Testis (tissue), 3 donors: ENCODE results near the gene TSHZ3. TPM values are rescaled to one million over a fixed set of nuclear protein-coding genes. Genes with fewer than 3 reads are reported as not detected.

ENCODE experiments used
- DNase-seq: peaks from one replicate; pipeline ENCODE4 v3.0.0-alpha.2; 2019
- H3K27ac ChIP-seq, 2 donors: fragments of 200-600 bp; sonication (generic); one replicate each; pipeline ENCODE4 v1.5.1; 2019
- H3K27me3 ChIP-seq: fragments of 200-600 bp; sonication (generic); one replicate; pipeline ENCODE4 v1.5.1; 2019
- H3K36me3 ChIP-seq: fragments of 200-600 bp; sonication (generic); one replicate; pipeline ENCODE4 v1.5.1; 2017; ENCODE audit warnings: low read depth; ENCODE audit errors: missing control alignments
- H3K4me1 ChIP-seq: fragments of 200-600 bp; sonication (generic); one replicate; pipeline ENCODE4 v1.5.1; 2019
- H3K4me3 ChIP-seq, 2 donors: fragments of 200-600 bp; sonication (generic); one replicate each; pipeline ENCODE4 v1.5.1; 2017 to 2019
- H3K9me3 ChIP-seq: fragments of 200-600 bp; sonication (generic); one replicate; pipeline ENCODE4 v1.5.1; 2017
- CTCF ChIP-seq, 3 experiments: fragments of 450-650 bp in 2 of 3; fragments of 200-600 bp in 1 of 3; sonication (generic) in 1 of 3; IDR thresholded peaks; one replicate each; pipeline ENCODE4 v1.5.1; 2016 to 2019; ENCODE audit warnings: antibody characterized with exemption in 3 of 3, mild to moderate bottlenecking in 2 of 3, moderate library complexity in 1 of 3
- POLR2A ChIP-seq: fragments of 450-650 bp; IDR thresholded peaks from one replicate; pipeline ENCODE4 v1.6.1; 2017; ENCODE audit warnings: antibody characterized with exemption, mild to moderate bottlenecking, moderate library complexity
- WGBS, 2 donors: methylation state at CpG; one replicate each; pipeline ENCODE4 v1.1.5; 2018; 5-methylcytosine and 5-hydroxymethylcytosine counted together
- intact Hi-C: fragments of 100-400 bp; cut with DNase I; formaldehyde crosslinking; loops from one replicate; pipeline ENCODE4 v1.15.1; 2023; ENCODE audit warnings: low total_unique reads
- polyA plus RNA-seq: library from polyadenylated mRNA; stranded (reverse); fragments of 350-450 nt; fragmentation: Illumina TruSeq; extraction: RNeasy Lipid Tissue Mini Kit (QIAGEN cat#74804); gene quantifications from one replicate; pipeline ENCODE4 v1.2.3, GENCODE V29; 2014; ENCODE audit warnings: low read depth, low replicate concordance; ENCODE audit not compliant: insufficient read depth
- total RNA-seq, 2 donors: library from RNA; depleted of rRNA; stranded (reverse); fragments of >200 nt; gene quantifications; one replicate each; pipeline ENCODE4 v1.2.3, GENCODE V29; 2016

Gene TSHZ3
- total and polyA plus RNA-seq, 3 donors from 2014 or later: 6.8 to 12.7 (median 8.0) TPM

DNA sequence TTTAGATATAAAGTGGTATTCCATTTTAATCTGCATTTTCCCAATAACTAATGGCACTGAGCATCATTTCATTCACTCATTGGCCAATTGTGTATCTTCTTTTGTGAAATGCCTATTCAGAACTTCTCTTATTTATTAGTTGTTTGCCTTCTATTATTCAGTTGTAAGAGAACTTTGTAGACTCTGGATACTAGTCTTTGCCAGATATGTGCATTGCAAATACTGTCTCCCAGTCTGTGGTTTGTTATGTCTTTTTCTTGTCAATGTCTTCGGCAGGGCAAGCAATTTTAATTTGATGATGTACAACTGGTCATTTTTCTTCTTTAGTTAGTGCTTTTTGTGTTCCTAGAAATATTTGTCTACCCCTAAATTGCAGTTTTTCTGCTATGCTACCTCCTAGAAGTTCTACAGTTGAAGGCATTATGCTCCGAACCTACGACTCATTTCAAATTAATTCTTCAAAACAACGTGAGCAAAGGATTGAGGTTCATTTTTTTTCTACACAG lies 115.9 kb downstream of the TSHZ3 start:
- intact Hi-C loops: no loop called here

GRCh38 chr19:31232871-31233270 lies 116.4 kb downstream of the TSHZ3 start:
- no peak overlapping the region for H3K27ac ChIP-seq
- TF ChIP-seq POLR2A: no peak
- no peak for TF ChIP-seq CTCF (IDR thresholded peaks at IDR 0.05)
- no peaks in the 10 kb centered on the region for H3K27me3 ChIP-seq
- H3K36me3 ChIP-seq: no peaks in the 10 kb centered on the region
- DNase-seq: no peak
- intact Hi-C loops: no loop called here
- no peak overlapping the region for H3K4me3 ChIP-seq
- no peaks in the 10 kb centered on the region for H3K4me1 ChIP-seq
- no peaks in the 10 kb centered on the region for H3K9me3 ChIP-seq
- WGBS, 2 donors: 92 to 96% methylated on average over 3 of the region's 3 CpGs

More for the DNA sequence above, 115.9 kb downstream of the TSHZ3 start:
- Histone ChIP-seq H3K9me3 (no peaks in the 10 kb centered on the region), H3K27me3 (no peaks in the 10 kb centered on the region), H3K27ac (no peak overlapping the region), H3K4me1 (no peaks in the 10 kb centered on the region), H3K4me3 (no peak overlapping the region), H3K36me3 (no peaks in the 10 kb centered on the region)
- TF ChIP-seq CTCF (IDR thresholded peaks at IDR 0.05) (no peak), POLR2A (no peak)
- DNase-seq: no peak
- WGBS, 2 donors: 83 to 89% methylated on average over 4 of the region's 4 CpGs

GRCh38 chr19:31232180-31232579 lies 117.1 kb downstream of the TSHZ3 start:
- no peaks in the 10 kb centered on the region for H3K27me3 ChIP-seq
- no peak overlapping the region for H3K27ac ChIP-seq
- DNase-seq: no peak
- H3K4me3 ChIP-seq: no peak overlapping the region
- intact Hi-C loops: no loop called here
- WGBS, 2 donors: 77 to 80% methylated on average over 5 of the region's 5 CpGs
- no peaks in the 10 kb centered on the region for H3K36me3 ChIP-seq
- TF ChIP-seq POLR2A: no peak
- no peak for TF ChIP-seq CTCF (IDR thresholded peaks at IDR 0.05)
- no peaks in the 10 kb centered on the region for H3K9me3 ChIP-seq
- H3K4me1 ChIP-seq: no peaks in the 10 kb centered on the region

DNA sequence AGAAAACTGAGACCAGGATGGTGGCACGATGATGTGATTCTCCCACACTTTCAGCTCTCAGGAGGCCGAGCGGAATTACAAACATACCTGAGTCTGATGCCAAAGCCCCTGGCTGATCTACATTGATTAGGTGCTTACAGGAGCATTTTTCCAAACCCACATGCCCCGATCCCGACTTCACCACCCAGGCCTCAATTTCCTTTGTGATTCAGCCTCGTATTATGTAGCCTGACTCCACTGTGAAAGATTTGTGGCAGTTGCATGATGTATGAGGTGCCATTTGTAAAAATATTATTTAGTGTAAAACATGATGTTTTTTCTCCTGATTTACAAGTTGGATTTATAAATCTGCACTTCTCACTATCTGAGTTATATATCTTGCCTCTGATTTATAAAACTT lies 118.0 kb downstream of the TSHZ3 start:
- 88 to 94% methylated on average over 6 of the region's 6 CpGs for WGBS, 2 donors
- intact Hi-C loops: no loop called here

More for the DNA sequence above, 118.0 kb downstream of the TSHZ3 start:
- Histone ChIP-seq H3K4me3 (no peak overlapping the region), H3K36me3 (no peaks in the 10 kb centered on the region), H3K4me1 (no peaks in the 10 kb centered on the region), H3K27me3 (no peaks in the 10 kb centered on the region), H3K9me3 (no peaks in the 10 kb centered on the region), H3K27ac (no peak overlapping the region)
- no peak for DNase-seq
- TF ChIP-seq CTCF (IDR thresholded peaks at IDR 0.05): no peak
- TF ChIP-seq POLR2A: no peak
